Measurements from ENCODE around the gene BTG1.

DNA sequence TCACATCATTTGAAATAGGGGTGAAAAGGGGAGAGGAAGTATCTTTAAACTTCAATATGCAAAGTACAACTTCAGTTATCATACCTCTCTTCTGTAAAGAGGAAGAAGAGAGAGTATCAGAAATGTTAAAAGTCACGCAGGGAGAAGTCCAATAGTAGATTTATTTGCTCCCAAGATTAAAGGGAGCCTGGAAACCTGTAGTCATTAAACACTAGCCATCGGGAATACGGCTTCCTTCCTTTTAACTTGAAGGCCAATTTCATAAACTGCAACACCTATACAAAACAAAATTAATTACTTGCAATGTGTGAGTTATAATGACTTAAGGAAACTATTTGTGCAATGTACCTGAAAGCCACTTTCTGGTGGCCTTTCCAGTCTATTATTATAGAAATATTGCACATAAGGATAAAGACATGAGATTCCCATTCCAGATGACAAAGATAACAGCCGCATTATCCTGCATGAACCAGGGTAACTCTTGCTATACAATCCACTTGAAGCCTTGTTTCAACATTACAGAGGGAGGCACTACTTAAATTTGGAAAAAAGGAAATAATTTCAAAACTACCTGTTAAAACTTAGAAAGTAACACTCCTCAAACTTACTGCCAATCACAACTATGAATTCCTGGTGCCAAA is 4.6 kb downstream of the BTG1 start:
- TF ChIP-seq, protein P1, sequence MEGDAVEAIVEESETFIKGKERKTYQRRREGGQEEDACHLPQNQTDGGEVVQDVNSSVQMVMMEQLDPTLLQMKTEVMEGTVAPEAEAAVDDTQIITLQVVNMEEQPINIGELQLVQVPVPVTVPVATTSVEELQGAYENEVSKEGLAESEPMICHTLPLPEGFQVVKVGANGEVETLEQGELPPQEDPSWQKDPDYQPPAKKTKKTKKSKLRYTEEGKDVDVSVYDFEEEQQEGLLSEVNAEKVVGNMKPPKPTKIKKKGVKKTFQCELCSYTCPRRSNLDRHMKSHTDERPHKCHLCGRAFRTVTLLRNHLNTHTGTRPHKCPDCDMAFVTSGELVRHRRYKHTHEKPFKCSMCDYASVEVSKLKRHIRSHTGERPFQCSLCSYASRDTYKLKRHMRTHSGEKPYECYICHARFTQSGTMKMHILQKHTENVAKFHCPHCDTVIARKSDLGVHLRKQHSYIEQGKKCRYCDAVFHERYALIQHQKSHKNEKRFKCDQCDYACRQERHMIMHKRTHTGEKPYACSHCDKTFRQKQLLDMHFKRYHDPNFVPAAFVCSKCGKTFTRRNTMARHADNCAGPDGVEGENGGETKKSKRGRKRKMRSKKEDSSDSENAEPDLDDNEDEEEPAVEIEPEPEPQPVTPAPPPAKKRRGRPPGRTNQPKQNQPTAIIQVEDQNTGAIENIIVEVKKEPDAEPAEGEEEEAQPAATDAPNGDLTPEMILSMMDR (IDR thresholded peaks at IDR 0.05; ENCODE audit: borderline replicate concordance, extremely low read depth, low read length, poor library complexity, severe bottlenecking): no peak
- no peak for TF ChIP-seq EZH2 (IDR thresholded peaks at IDR 0.05; ENCODE audit: borderline replicate concordance, low read depth, low read length, severe bottlenecking)

Data from DND-41 (cell line).